Measurements from ENCODE around the gene OAS2.
"Not testable (repeated sequence)": the region's sequence is repeated elsewhere in the genome, so short reads cannot be mapped to it uniquely, and the experiment has no call there.

The OAS2 gene

GRCh38 chr12:112950701-112951100 is 27.6 kb upstream of the OAS2 start:
- DNase-seq (ENCODE audit: low read depth in 1 of 2, low spot score in 1 of 2), result no peak

- DNase-seq (ENCODE audit: low read depth in 1 of 2, low spot score in 1 of 2), result not testable (repeated sequence)
Observed at GRCh38 chr12:112957125-112957524, 21.2 kb upstream of the OAS2 start.

- DNase-seq (ENCODE audit: low read depth in 1 of 2, low spot score in 1 of 2), result no peak
Observed at GRCh38 chr12:112961074-112961473, 17.2 kb upstream of the OAS2 start.

DNA sequence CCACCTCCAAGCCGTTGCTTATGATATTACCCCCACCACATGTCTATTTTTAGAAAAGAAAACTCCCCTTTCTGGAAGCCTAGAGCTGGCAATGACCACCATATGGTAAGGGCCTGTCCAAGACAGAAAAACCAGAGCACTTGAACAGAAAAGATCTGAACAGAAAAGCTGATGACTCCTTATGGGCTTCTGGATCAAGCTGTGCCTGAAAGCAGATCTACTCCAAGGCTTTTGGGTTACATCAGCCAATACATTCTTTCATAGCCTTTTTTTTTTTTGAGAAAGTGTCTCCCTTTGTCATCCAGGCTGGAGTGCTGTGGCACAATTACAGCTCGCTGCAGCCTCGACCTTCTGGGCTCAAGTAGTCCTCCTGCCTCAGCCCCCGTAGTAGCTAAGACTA is 16.8 kb upstream of the OAS2 start:
- no peak for DNase-seq (ENCODE audit: low read depth in 1 of 2, low spot score in 1 of 2)

GRCh38 chr12:112962561-112962960 is 15.8 kb upstream of the OAS2 start:
- no peak for DNase-seq (ENCODE audit: low read depth in 1 of 2, low spot score in 1 of 2)

- DNase-seq (ENCODE audit: low read depth in 1 of 2, low spot score in 1 of 2), result no peak
Observed at GRCh38 chr12:112963227-112963861, 15.0 kb upstream of the OAS2 start.

- DNase-seq (ENCODE audit: low read depth in 1 of 2, low spot score in 1 of 2), result no peak
Observed at GRCh38 chr12:112964067-112964670, 14.2 kb upstream of the OAS2 start.

DNA sequence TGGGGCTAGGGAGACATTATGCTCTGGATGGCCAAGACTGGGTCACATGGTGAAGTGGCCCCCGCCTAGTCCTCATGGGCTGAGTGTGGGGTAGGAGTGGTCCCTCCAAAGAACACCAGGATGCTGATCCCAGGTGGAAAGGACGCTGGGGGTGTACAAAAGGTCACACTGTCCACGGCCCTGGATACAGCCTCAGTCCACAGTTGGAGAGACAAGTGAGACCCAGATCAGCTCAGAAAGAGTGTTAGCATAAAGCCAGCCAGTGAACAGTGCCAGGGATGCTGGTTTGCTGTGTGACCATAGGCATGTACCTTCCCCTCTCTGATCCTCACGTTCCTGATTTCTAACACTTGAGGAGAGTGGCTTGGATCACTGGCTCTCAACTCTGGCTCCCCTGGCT is 13.4 kb upstream of the OAS2 start:
- DNase-seq (ENCODE audit: low read depth in 1 of 2, low spot score in 1 of 2), result no peak

GRCh38 chr12:112965643-112966042 is 12.7 kb upstream of the OAS2 start:
- DNase-seq (ENCODE audit: low read depth in 1 of 2, low spot score in 1 of 2), result no peak

DNA sequence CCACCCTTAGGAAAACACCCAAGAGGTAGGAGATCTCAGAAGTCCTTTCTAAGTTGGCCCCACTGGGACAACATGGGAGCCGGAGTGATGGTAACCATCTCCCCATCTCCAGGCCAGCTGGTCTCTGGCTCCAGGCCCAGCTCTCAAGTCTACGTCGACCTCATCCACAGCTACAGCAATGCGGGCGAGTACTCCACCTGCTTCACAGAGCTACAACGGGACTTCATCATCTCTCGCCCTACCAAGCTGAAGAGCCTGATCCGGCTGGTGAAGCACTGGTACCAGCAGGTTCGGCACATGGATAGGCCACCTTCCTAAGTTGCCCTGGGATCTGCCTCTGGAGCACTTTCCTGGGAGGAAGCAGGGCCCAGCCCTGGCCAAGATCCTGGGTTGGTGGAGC is 11.0 kb upstream of the OAS2 start:
- DNase-seq (ENCODE audit: low read depth in 1 of 2, low spot score in 1 of 2), result no peak

- DNase-seq (ENCODE audit: low read depth in 1 of 2, low spot score in 1 of 2), result no peak
Observed at GRCh38 chr12:112967858-112968257, 10.5 kb upstream of the OAS2 start.

- DNase-seq (ENCODE audit: low read depth in 1 of 2, low spot score in 1 of 2), result no peak
Observed at GRCh38 chr12:112969547-112970306, 8.6 kb upstream of the OAS2 start.

- no peak for DNase-seq (ENCODE audit: low read depth in 1 of 2, low spot score in 1 of 2)
Observed at GRCh38 chr12:112970391-112970790, 7.9 kb upstream of the OAS2 start.

DNA sequence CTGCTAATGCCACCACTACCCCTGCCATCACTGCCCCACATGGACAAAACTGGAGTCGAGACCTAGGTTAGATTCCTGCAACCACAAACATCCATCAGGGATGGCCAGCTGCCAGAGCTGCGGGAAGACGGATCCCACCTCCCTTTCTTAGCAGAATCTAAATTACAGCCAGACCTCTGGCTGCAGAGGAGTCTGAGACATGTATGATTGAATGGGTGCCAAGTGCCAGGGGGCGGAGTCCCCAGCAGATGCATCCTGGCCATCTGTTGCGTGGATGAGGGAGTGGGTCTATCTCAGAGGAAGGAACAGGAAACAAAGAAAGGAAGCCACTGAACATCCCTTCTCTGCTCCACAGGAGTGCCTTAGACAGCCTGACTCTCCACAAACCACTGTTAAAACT is 7.1 kb upstream of the OAS2 start:
- DNase-seq (ENCODE audit: low read depth in 1 of 2, low spot score in 1 of 2), result no peak

DNA sequence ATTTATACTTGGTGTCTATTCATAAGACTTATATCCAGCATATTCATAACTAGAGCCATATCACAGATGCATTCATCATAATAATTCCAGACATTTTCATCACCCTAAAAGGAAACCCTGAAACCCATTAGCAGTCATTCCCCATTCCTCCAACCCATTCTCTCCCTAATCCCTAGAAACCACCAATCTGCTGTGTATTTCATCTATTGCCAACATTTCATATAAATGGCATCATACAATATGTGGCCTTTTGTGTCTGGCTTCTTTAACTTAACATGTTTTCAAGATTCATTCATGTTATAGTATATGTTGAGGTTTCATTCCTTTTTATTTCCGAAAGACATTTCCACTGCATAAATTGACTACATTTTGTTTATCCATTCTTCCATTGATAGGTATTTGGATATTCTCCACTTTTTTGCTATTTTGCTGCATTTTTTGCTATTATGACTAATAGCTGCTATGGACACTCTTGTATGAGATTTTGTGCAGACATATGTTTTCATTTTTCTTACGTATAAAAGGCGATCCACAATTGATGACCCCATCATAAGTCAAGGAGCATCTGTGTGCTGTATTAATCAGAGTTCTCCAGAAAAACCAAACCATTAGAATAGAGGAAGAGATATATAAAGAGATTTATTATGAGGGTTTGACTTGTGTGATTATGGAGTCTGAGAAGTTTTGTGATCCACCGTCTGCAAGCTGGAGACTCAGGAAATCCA is 5.1 kb upstream of the OAS2 start:
- DNase-seq (ENCODE audit: low read depth in 1 of 2, low spot score in 1 of 2), result no peak

- no peak for DNase-seq (ENCODE audit: low read depth in 1 of 2, low spot score in 1 of 2)
Observed at GRCh38 chr12:112973818-112974231, 4.5 kb upstream of the OAS2 start.

- DNase-seq (ENCODE audit: low read depth in 1 of 2, low spot score in 1 of 2), result no peak
Observed at GRCh38 chr12:112974904-112975303, 3.4 kb upstream of the OAS2 start.

- DNase-seq (ENCODE audit: low read depth in 1 of 2, low spot score in 1 of 2), result no peak
Observed at GRCh38 chr12:112977139-112977538, 1.2 kb upstream of the OAS2 start.

DNA sequence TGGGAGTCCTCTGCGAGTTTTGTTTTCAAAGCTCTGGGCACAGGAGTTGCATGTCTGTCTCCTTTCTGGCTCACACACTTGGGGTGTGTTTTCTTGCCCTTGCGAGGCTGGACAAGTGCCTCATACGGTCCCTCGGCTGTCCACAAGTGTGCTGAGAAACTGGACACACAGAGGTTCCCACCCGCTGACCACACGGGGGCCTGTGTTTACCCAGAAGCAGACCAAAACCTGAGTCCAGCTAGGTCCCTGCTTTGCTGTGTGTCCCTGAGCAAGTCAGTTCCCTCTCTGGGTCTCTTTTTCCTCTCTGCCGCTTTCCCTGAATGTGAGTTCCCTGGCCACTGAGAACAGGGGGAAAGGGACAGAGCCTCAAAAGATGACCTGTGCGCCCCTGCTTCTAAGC is 678 bp upstream of the OAS2 start:
- no peak for DNase-seq (ENCODE audit: low read depth in 1 of 2, low spot score in 1 of 2)

GRCh38 chr12:112979041-112979680 is 842 bp downstream of the OAS2 start:
- DNase-seq (ENCODE audit: low read depth in 1 of 2, low spot score in 1 of 2), result no peak

GRCh38 chr12:112980491-112981158 is 2.3 kb downstream of the OAS2 start:
- DNase-seq (ENCODE audit: low read depth in 1 of 2, low spot score in 1 of 2), result no peak
